K562 (cell line): ENCODE measurements around the gene SRPK2. TPM values are rescaled to one million over a fixed set of nuclear protein-coding genes. Genes with fewer than 3 reads are reported as not detected.

ENCODE experiments used
- ATAC-seq: fragments of 200-7000 bp; cut with Tn5 transposase; 3 replicates; pipeline ENCODE4 v1.9.1; 2020; ENCODE audit warnings: moderate library complexity
- BruUV-seq: library from RNA; stranded (reverse); fragments of 400-500 nt; replicated peaks from 2 replicates; lab custom pipeline; 2021; lab: Mats Ljungman, UMichigan
- CTCF ChIA-PET: fragments of 300-600 bp; formaldehyde crosslinking; extraction: SDS; loops from one replicate; lab custom pipeline; 2021; ENCODE audit warnings: low intra/inter-chr PET ratio; lab: Yijun Ruan, JAX
- POLR2A ChIA-PET: fragments of 300-600, 350-650 bp; sonication (Branson Sonifier 250); formaldehyde crosslinking; extraction: SDS; loops from one replicate; lab custom pipeline; 2021; ENCODE audit warnings: antibody characterized with exemption, inconsistent platforms; lab: Yijun Ruan, JAX
- DNase-seq, 4 experiments: peaks; one replicate each; pipeline versions ENCODE4 v3.0.0 to v3.0.0-alpha.2; 2011 to 2018; ENCODE audit warnings: low spot score in 3 of 4, mixed read lengths in 3 of 4; ENCODE audit errors: extremely low read depth in 1 of 4
- FAIRE-seq: peaks from 2 replicates; lab custom pipeline; 2011; peaks lifted over from hg19 to GRCh38; lab: Jason Lieb, UNC
- H2AFZ ChIP-seq: 2 replicates; pipeline ENCODE4 v1.6.0; 2011; ENCODE audit warnings: low read depth, low read length, control low read depth, inconsistent platforms
- H3K27ac ChIP-seq: fragments of 200-600 bp; 3 replicates; pipeline ENCODE4 v1.8.0; 2011; ENCODE audit warnings: low read depth, mild to moderate bottlenecking, control low read depth, inconsistent platforms, low read length, moderate library complexity, mixed read lengths; ENCODE audit errors: extremely low read depth
- H3K27me3 ChIP-seq, 2 experiments: fragments of 300-600 bp in 1 of 2; 2 replicates in 1 of 2; 3 replicates in 1 of 2; pipeline versions ENCODE4 v1.6.0 to v1.8.0; 2011; ENCODE audit warnings: inconsistent platforms in 2 of 2, low read length in 2 of 2, mild to moderate bottlenecking in 1 of 2, mixed read lengths in 1 of 2, moderate library complexity in 1 of 2; ENCODE audit not compliant: control insufficient read depth in 2 of 2, insufficient read depth in 2 of 2
- H3K36me3 ChIP-seq: fragments of 300-600 bp; 3 replicates; pipeline ENCODE4 v1.8.0; 2011; ENCODE audit warnings: mild to moderate bottlenecking, low read length, inconsistent platforms; ENCODE audit not compliant: control insufficient read depth, insufficient read depth
- H3K4me1 ChIP-seq, 2 experiments: fragments of 200-600 bp in 1 of 2; replicated peaks in 1 of 2; 2 replicates in 1 of 2; 3 replicates in 1 of 2; pipeline versions ENCODE4 v1.5.1 to v1.8.0; 2011; ENCODE audit warnings: inconsistent platforms in 2 of 2, low read length in 2 of 2, mild to moderate bottlenecking in 1 of 2, mixed read lengths in 1 of 2, moderate library complexity in 1 of 2; ENCODE audit not compliant: control insufficient read depth in 2 of 2, insufficient read depth in 2 of 2
- H3K4me2 ChIP-seq: 2 replicates; pipeline ENCODE4 v1.6.1; 2011; ENCODE audit warnings: low read length, control low read depth, inconsistent platforms, mixed read lengths; ENCODE audit not compliant: insufficient read depth
- H3K4me3 ChIP-seq: fragments of 200-600 bp; sonication (generic), shearing (Covaris generic); 2 replicates; pipeline ENCODE4 v1.5.1; 2016; ENCODE audit warnings: control low read depth, inconsistent platforms
- H3K79me2 ChIP-seq: fragments of 200-600 bp; 3 replicates; pipeline ENCODE4 v1.8.0; 2011; ENCODE audit warnings: low read length, inconsistent platforms; ENCODE audit not compliant: control insufficient read depth, insufficient read depth
- H3K9ac ChIP-seq, 2 experiments: 2 replicates each; pipeline versions ENCODE4 v1.6.0 to v1.6.1; 2011; ENCODE audit warnings: low read depth in 2 of 2, low read length in 2 of 2, control low read depth in 1 of 2, inconsistent platforms in 1 of 2, mild to moderate bottlenecking in 1 of 2, mixed read lengths in 1 of 2; ENCODE audit not compliant: insufficient read depth in 1 of 2
- H3K9me1 ChIP-seq: one replicate; pipeline ENCODE4 v1.6.0; 2011; ENCODE audit warnings: inconsistent platforms, mild to moderate bottlenecking, low read length, moderate library complexity; ENCODE audit not compliant: control insufficient read depth, insufficient read depth
- H3K9me3 ChIP-seq: replicated peaks from 2 replicates; pipeline ENCODE4 v1.5.1; 2011; ENCODE audit warnings: low read depth, low read length, inconsistent platforms; ENCODE audit not compliant: control insufficient read depth, insufficient read depth
- H4K20me1 ChIP-seq: replicated peaks from 2 replicates; pipeline ENCODE4 v1.6.1; 2011; ENCODE audit warnings: low read length, inconsistent platforms, mixed read lengths; ENCODE audit not compliant: control insufficient read depth, insufficient read depth
- BHLHE40 ChIP-seq: IDR thresholded peaks from 2 replicates; pipeline ENCODE4 v1.6.1; 2011; ENCODE audit warnings: low read length, improper control_type of control experiment
- BRD4 ChIP-seq: fragments of 200-600 bp; sonication (generic); IDR thresholded peaks from 2 replicates; pipeline ENCODE4 v1.6.1; 2017; ENCODE audit warnings: inconsistent platforms
- FOSL1 ChIP-seq: fragments of 200-800 bp; sonication (Bioruptor generic); conservative IDR thresholded peaks from 2 replicates; pipeline ENCODE4 v1.6.1; 2016; ENCODE audit warnings: missing genetic modification characterization, missing compliant biosample characterization
- LCOR ChIP-seq: sonication (generic); formaldehyde crosslinking; IDR thresholded peaks from 2 replicates; pipeline ENCODE4 v1.8.0; 2022; ENCODE audit warnings: mild to moderate bottlenecking, missing genetic modification reagents
- NCOA2 ChIP-seq, 2 experiments: fragments of 450-650 bp; IDR thresholded peaks; 2 replicates each; pipeline ENCODE4 v1.6.1; 2018; ENCODE audit warnings: mild to moderate bottlenecking in 2 of 2, moderate library complexity in 1 of 2; ENCODE audit not compliant: partially characterized antibody in 2 of 2
- NFYB ChIP-seq: IDR thresholded peaks from 2 replicates; pipeline ENCODE4 v1.6.1; 2011; ENCODE audit warnings: mild to moderate bottlenecking, moderate library complexity; ENCODE audit not compliant: insufficient read length; ENCODE audit errors: extremely low read depth
- RBM22 ChIP-seq: fragments of 200-400 bp; formaldehyde crosslinking; IDR thresholded peaks from 2 replicates; pipeline ENCODE4 v1.6.1; 2018; ENCODE audit warnings: low read length, low read depth; ENCODE audit not compliant: poor library complexity, severe bottlenecking
- RFX5 ChIP-seq: IDR thresholded peaks from 2 replicates; pipeline ENCODE4 v1.6.1; 2011; ENCODE audit warnings: low read depth, mild to moderate bottlenecking, improper control_type of control experiment, low read length
- TAF9B ChIP-seq: fragments of 450-650 bp; IDR thresholded peaks from 2 replicates; pipeline ENCODE4 v1.6.1; 2018; ENCODE audit warnings: mild to moderate bottlenecking; ENCODE audit not compliant: partially characterized antibody
- ZC3H4 ChIP-seq: sonication (generic); formaldehyde crosslinking; IDR thresholded peaks from 2 replicates; pipeline ENCODE4 v1.9.0; 2021; ENCODE audit warnings: missing genetic modification reagents, borderline replicate concordance
- ZNF449 ChIP-seq: fragments of 250-450 bp; sonication (Bioruptor Pico); IDR thresholded peaks from 2 replicates; pipeline ENCODE4 v1.8.0; 2022; ENCODE audit warnings: moderate library complexity, mild to moderate bottlenecking, inconsistent platforms
- WGBS: fragments of 100-300 bp; shearing (Covaris generic); methylation state at CpG from one replicate; pipeline ENCODE4 v1.1.6; 2016; ENCODE audit warnings: low coverage, mixed read lengths; ENCODE audit not compliant: insufficient coverage; ENCODE audit errors: missing lambda C conversion rate; 5-methylcytosine and 5-hydroxymethylcytosine counted together
- in situ Hi-C: fragments of 300-500 bp; cut with MboI; formaldehyde crosslinking; loops from 4 replicates; pipeline ENCODE4 v1.15.0; 2018; ENCODE audit warnings: inconsistent platforms, mixed read lengths
- intact Hi-C: fragments of 100-400 bp; cut with micrococcal nuclease; formaldehyde crosslinking; loops from 2 replicates; pipeline ENCODE4 v1.14.2; 2022
- polyA plus RNA-seq, 8 experiments: library from polyadenylated mRNA; depleted of rRNA in 4 of 8; stranded (reverse) in 5 of 8; unstranded in 3 of 8; fragments of >200 nt; fragmentation: Nextera tagmentation in 2 of 8; fragmentation: Illumina TruSeq in 1 of 8; extraction: Ambion mirVana in 2 of 8; extraction: Trizol in 1 of 8; gene quantifications; 2 replicates each; pipeline versions ENCODE4 v1.2.1 to v1.2.3, GENCODE V29; 2011 to 2014; ENCODE audit warnings: inconsistent platforms in 1 of 8, missing spikeins in 1 of 8
- total RNA-seq, 7 experiments: library from RNA; depleted of rRNA in 6 of 7; stranded (reverse); fragments of >200 nt in 6 of 7; fragmentation: Illumina TruSeq in 2 of 7; extraction: Trizol in 2 of 7; gene quantifications; 2 replicates each; pipeline versions ENCODE4 v1.2.1 to v1.2.3, GENCODE V29; 2011 to 2021; ENCODE audit warnings: low replicate concordance in 1 of 7
- TF ChIP-seq, protein P1 (sequence below): fragments of 450-650 bp; IDR thresholded peaks from 2 replicates; pipeline ENCODE4 v1.6.1; 2014; ENCODE audit warnings: low read depth, mild to moderate bottlenecking, moderate library complexity, borderline replicate concordance
- TF ChIP-seq, protein P2 (sequence below): sonication (generic); formaldehyde crosslinking; IDR thresholded peaks from 2 replicates; pipeline ENCODE4 v1.8.0; 2023; ENCODE audit warnings: mild to moderate bottlenecking, missing genetic modification reagents
- TF ChIP-seq, protein P3 (sequence below): sonication (generic); formaldehyde crosslinking; IDR thresholded peaks from 2 replicates; pipeline ENCODE4 v1.4.0; 2020; ENCODE audit warnings: mild to moderate bottlenecking, missing genetic modification reagents

Gene SRPK2
- total and polyA plus RNA-seq, 9 of the 15 experiments (the other 6 are each of a cell fraction or from before 2014, with no cell fraction given) = 21.5 to 44.7 (median 33.3) TPM

GRCh38 chr7:105086850-105087249 is 301.9 kb downstream of the SRPK2 start:
- in situ Hi-C loops = no loop called here
- POLR2A ChIA-PET = interaction anchor here (0.6 to 1.0 kb wide), 3 partner anchors 51 to 1935 kb away, joined by 3 read pairs; no protein-coding TSS in a partner anchor
- Histone ChIP-seq H4K20me1 (no peaks in the 10 kb centered on the region; the same call in 1 of the 2 replicates), H3K4me2 (no peak overlapping the region), H2AFZ (no peak overlapping the region), H3K27me3 (no peaks in the 10 kb centered on the region), H3K4me1 (no peaks in the 10 kb centered on the region; a peak in 1 of 5 replicates), H3K27ac (no peak overlapping the region), H3K4me3 (no peak overlapping the region), H3K9me3 (no peaks in the 10 kb centered on the region), H3K36me3 (peaks cover 80% of the 10 kb centered on the region), H3K9ac (no peak overlapping the region), H3K79me2 (no peaks in the 10 kb centered on the region), H3K9me1 (no peaks in the 10 kb centered on the region)
- CTCF ChIA-PET = interaction anchor here (0.7 kb wide), 1 partner anchor 1079 kb away, joined by 4 read pairs; no protein-coding TSS in a partner anchor
- 96% methylated on average over 3 of the region's 3 CpGs for WGBS
- DNase-seq (no peak), ATAC-seq (no peak), FAIRE-seq (no peak)
- intact Hi-C loops = no loop called here
- BruUV-seq = no TSS peak
- TF ChIP-seq RBM22 (peak; percentile 9), ZNF449 (no peak), LCOR (CRISPR knock-in tag) (no peak), BRD4 (no peak), RFX5 (0 out of 2 replicates have a peak, but pooled peaks have one; percentile 15), BHLHE40 (no peak), NCOA2 (IDR thresholded peaks at IDR 0.05; ENCODE audit: partially characterized antibody in 2 of 2) (peak in 1 of 2 experiments; percentile 98), ZC3H4 (CRISPR knock-in tag) (no peak), TAF9B (peak; percentile 42), FOSL1 (no peak), NFYB (no peak)
- TF ChIP-seq, protein P1, sequence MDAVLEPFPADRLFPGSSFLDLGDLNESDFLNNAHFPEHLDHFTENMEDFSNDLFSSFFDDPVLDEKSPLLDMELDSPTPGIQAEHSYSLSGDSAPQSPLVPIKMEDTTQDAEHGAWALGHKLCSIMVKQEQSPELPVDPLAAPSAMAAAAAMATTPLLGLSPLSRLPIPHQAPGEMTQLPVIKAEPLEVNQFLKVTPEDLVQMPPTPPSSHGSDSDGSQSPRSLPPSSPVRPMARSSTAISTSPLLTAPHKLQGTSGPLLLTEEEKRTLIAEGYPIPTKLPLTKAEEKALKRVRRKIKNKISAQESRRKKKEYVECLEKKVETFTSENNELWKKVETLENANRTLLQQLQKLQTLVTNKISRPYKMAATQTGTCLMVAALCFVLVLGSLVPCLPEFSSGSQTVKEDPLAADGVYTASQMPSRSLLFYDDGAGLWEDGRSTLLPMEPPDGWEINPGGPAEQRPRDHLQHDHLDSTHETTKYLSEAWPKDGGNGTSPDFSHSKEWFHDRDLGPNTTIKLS = no peak
- TF ChIP-seq, protein P2, sequence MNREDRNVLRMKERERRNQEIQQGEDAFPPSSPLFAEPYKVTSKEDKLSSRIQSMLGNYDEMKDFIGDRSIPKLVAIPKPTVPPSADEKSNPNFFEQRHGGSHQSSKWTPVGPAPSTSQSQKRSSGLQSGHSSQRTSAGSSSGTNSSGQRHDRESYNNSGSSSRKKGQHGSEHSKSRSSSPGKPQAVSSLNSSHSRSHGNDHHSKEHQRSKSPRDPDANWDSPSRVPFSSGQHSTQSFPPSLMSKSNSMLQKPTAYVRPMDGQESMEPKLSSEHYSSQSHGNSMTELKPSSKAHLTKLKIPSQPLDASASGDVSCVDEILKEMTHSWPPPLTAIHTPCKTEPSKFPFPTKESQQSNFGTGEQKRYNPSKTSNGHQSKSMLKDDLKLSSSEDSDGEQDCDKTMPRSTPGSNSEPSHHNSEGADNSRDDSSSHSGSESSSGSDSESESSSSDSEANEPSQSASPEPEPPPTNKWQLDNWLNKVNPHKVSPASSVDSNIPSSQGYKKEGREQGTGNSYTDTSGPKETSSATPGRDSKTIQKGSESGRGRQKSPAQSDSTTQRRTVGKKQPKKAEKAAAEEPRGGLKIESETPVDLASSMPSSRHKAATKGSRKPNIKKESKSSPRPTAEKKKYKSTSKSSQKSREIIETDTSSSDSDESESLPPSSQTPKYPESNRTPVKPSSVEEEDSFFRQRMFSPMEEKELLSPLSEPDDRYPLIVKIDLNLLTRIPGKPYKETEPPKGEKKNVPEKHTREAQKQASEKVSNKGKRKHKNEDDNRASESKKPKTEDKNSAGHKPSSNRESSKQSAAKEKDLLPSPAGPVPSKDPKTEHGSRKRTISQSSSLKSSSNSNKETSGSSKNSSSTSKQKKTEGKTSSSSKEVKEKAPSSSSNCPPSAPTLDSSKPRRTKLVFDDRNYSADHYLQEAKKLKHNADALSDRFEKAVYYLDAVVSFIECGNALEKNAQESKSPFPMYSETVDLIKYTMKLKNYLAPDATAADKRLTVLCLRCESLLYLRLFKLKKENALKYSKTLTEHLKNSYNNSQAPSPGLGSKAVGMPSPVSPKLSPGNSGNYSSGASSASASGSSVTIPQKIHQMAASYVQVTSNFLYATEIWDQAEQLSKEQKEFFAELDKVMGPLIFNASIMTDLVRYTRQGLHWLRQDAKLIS (CRISPR knock-in tag) = no peak
- TF ChIP-seq, protein P3, sequence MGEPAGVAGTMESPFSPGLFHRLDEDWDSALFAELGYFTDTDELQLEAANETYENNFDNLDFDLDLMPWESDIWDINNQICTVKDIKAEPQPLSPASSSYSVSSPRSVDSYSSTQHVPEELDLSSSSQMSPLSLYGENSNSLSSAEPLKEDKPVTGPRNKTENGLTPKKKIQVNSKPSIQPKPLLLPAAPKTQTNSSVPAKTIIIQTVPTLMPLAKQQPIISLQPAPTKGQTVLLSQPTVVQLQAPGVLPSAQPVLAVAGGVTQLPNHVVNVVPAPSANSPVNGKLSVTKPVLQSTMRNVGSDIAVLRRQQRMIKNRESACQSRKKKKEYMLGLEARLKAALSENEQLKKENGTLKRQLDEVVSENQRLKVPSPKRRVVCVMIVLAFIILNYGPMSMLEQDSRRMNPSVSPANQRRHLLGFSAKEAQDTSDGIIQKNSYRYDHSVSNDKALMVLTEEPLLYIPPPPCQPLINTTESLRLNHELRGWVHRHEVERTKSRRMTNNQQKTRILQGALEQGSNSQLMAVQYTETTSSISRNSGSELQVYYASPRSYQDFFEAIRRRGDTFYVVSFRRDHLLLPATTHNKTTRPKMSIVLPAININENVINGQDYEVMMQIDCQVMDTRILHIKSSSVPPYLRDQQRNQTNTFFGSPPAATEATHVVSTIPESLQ = no peak
